Non-pigmented ciliary epithelial cell (primary cell): Measurements from ENCODE around the gene CYFIP1.

Source experiments
- DNase-seq: peaks from one replicate; pipeline ENCODE4 v3.0.0-alpha.2; 2010; ENCODE audit warnings: low read depth

Gene CYFIP1

GRCh38 chr15:22968366-22968765 is 11.8 kb downstream of the CYFIP1 start:
- DNase-seq = peak; percentile 92

DNA sequence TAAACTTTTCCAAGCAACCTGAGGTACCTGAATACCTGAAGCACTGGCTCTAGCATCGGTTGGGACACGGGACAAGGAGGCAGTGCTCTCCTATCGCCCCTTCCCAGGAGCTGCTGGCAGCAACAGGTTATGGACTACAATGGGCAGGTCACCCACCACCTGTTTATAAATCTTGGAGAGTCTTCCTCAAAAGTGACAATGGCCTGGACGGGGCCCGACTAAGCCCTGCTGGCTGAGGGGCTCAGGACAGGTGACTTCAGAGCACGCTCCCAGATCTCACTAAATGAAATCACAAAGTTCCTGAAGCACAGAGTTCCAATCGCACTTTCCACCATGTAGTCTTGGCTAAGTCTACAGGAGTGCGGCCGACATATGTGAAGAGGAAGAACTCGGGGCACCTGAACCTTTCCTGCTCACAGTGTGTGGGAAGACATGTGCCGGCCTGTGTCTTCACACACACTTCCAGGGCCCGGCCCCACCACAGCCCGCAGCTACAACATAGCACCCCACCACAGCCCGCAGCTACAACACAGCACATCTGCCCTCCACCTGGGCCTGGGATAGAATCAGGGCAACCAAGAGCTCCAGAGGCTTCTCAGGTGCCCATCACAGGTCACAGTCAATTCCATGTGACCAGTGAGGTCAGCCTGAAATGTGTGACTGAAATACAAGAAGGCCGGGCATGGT is 12.9 kb downstream of the CYFIP1 start:
- DNase-seq = no peak

DNA sequence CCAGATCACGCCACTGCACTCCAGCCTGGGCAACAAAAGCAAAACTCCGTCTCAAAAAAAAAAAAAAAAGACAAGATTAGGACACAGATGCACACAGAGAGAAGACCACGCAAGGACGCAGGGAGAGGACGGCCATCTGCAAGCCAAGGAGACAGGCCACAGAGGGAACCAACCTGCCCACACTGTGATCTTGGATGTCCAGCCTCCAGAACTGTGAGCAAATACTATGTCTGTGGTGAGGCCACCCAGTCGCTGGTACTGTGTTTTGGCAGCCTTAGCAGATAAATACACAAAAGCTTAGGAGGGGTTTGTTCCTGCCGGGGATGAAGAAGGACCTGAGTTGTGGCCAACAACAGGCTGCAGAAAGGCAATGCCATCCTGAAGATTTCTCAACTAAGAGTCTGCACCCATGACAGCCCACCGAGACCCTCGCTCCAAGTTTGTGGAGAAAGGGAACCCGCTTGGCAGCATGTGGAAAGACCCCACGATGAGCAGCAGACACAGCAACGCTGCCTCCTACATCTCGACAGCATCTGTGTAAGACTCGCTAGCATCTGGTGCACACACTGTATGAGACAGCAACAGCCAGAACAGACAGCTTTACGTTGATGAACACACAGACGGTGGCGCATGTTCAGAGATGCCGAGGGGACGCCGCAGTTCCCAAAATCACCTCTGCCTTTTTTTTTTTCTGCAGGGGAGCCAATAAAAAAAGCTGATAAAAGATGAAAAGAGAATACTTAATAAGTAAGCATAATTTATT is 13.7 kb downstream of the CYFIP1 start:
- DNase-seq = no peak

GRCh38 chr15:22963641-22964040 is 16.5 kb downstream of the CYFIP1 start:
- DNase-seq = no peak

DNA sequence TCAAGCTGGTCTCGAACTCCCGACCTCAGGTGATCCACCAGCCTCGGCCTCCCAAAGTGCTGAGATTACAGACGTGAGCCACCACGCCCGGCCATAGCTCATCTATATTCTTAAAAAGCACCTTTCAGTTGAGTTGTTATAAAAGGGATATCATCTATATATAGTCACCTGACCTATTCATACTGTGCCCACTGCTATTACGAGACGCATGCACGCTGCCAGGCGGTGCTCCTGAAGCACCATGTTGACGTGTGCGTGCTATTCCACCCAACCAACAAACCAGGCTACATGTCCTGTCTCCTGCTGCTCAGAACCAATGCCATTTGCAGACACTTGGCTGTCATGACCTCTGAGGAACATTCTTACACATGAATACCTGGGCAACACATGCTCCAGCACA is 17.6 kb downstream of the CYFIP1 start:
- no peak for DNase-seq

GRCh38 chr15:22961762-22962161 is 18.4 kb downstream of the CYFIP1 start:
- no peak for DNase-seq

DNA sequence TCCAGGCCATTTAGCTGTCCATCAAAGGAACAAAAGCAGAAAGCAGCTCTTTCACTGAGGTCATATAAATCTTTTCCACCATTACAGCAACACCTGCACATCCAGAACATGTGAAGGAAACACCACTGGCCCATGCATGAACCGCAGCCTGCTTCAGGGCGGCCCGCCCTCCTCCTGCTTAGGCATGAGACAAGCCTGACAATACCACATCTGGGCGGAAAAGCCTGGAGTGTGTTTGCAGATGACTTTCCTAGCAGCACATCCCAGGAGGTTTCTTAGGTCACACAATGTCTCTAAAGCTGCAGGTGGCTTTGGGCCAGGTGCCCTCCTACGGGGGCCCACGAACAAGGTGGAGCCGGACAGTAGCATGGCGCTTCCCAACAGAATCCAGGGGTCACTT is 19.6 kb downstream of the CYFIP1 start:
- no peak for DNase-seq

- no peak for DNase-seq
These were observed 20.0 kb downstream of the CYFIP1 start for GRCh38 chr15:22960126-22960525.

- no peak for DNase-seq
These were observed 20.7 kb downstream of the CYFIP1 start for GRCh38 chr15:22959321-22960101.

DNA sequence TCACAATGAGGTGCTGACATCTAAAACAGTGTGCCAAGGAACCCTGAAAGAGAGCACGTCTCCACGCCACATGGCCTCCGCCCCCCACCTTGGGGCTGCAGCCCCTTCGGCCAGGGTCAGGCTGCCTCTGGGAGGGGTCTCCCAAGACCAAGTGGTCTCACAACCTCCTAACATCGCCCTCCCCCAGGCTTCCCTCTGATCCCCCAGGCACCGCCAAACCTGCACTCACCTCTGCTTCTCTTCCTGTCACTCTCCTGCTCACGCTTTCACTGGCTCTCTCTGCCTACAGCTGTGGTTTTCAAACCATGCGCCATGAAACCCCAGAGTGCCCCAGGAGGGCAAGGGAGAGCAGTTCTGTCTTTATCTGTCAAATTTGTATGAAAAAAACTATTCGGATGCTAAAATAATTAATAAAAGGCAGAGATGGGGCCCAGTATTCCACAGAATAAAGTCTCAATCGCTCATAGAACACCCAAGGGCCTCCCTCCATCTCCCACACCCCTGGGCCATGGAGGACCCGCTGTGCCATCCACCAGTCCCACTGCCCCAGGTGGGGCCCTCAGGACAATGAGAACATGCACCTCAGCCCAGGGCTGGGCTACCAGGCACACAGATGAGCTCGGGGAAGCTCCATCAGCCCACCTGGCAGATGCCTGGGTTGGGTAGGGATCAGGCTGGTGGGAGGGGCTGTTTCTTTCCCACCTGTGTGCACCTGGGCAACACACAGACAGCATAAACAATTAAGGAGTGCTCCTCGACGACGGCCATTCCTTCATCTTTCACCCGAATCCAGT is 21.5 kb downstream of the CYFIP1 start:
- DNase-seq = no peak

- DNase-seq = no peak
These were observed 23.2 kb downstream of the CYFIP1 start for GRCh38 chr15:22956978-22957260.

GRCh38 chr15:22956257-22956977 is 23.8 kb downstream of the CYFIP1 start:
- DNase-seq = no peak

DNA sequence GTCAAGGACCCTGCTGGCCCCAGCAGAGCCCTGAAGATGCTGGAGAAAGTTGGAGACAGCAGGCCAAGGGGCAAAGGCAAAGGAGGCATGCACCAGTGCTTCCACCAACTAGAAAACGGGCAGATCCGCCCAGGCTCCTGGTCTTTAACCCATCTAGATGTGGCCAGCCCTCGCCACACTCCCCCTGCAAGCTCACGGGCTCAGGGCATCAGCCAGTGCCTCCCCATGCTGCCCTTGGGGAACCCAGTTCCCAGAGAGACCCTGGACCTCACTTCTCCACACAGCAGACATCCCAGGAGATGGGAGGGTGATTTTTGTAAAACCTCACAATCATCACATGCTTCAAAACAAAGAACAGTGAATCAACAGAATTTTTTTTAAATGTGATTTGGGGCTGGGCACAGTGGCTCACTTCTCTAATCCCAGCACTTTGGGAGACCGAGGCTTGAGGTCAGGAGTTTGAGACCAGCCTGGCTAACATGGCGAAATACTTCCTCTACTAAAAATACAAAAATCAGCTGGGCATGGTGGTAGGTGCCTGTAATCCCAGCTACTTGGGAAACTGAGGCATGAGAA is 24.5 kb downstream of the CYFIP1 start:
- no peak for DNase-seq

GRCh38 chr15:22954798-22955543 is 25.2 kb downstream of the CYFIP1 start:
- no peak for DNase-seq

DNA sequence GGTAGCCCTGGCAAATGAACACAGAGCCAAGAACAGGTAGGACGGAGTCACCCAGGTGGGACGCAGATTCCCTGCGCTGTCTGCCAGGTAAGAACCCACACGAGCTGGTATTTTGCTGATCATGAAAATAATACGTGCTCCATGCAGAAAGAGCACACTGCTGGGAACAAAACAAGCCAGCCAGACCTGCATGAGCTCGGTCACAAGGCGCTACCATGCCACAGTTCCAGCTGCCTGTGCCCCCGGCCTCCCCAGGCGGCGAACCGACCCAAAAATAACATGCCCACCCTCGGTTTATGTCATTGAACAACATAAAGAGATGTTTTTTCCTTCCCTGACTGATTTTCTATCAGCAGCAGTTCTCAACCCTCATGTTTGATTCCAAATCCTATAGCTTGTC is 25.8 kb downstream of the CYFIP1 start:
- DNase-seq = no peak

DNA sequence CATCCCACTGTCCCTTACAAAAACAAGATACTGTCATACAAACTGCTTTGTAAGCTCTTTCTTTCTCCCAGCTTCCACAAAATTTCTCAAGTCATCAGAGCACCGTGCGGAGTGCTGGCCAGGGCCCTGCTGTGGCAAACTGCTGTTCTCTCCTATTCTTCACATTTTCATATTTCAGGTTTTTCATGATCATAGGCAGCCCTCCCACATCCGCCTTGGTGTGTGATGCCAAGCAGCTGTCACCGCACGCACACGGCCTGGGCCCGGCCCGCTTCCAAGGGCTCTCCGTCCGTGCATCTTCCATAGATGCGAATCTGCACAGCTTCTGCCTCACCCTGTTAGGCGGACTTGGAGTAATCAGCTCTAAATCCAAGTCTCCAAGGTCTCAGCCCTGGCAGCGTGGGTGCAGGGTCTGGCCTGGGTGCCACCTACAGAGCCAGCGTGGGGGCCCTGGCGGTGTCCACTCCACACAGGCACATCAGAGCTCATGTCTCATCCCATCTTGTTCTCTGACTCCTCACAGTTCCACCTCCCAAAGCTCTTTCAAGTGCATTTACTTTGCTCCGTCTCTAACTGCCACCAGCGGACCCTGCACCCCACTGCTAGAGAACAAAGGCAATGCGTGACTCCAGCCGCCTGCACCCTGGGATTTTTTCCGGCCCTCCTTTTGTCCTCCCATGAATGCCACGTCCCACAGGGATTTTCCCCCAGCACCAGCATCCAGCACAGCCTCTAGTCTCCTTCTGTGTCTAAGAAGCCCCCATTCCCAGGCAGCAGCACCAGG is 27.2 kb downstream of the CYFIP1 start:
- no peak for DNase-seq

- no peak for DNase-seq
These were observed 28.5 kb downstream of the CYFIP1 start for GRCh38 chr15:22951381-22952280.

DNA sequence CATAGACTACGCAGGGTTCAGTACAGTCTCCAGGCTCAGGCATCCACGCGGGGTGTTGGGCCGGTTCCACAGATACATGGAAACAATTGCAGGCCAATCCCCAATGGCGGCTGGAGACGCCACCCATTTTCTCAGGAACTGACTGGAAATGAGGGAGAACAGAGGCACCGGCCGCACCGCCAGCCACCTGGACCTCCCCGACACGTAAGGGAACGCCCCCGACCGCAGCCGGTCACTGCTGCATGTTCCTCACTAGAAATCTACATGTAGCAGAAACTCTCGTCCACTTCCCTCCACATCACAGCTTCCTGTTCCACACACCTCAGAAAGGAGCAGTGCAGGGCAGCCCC is 29.2 kb downstream of the CYFIP1 start:
- DNase-seq = no peak
